Prostate gland (tissue), 2 donors: ENCODE results near the gene WFDC2. TPM values are rescaled to one million over a fixed set of nuclear protein-coding genes. Genes with fewer than 3 reads are reported as not detected.

Experiments used
- DNase-seq: peaks from one replicate; pipeline ENCODE4 v3.0.0-alpha.2; 2019; ENCODE audit warnings: low spot score
- H3K27ac ChIP-seq, 2 donors: fragments of 200-600 bp; sonication (generic); 2 replicates each; pipeline ENCODE4 v1.5.1; 2017 to 2019
- H3K27me3 ChIP-seq: fragments of 200-600 bp; sonication (generic); replicated peaks from 2 replicates; pipeline ENCODE4 v1.5.1; 2019; ENCODE audit not compliant: insufficient read depth
- H3K36me3 ChIP-seq, 2 donors: fragments of 200-600 bp; sonication (generic); 1 replicate in 1 of 2; 2 replicates in 1 of 2; pipeline versions ENCODE4 v1.5.1 to v1.8.1; 2017 to 2019
- H3K4me1 ChIP-seq: fragments of 200-600 bp; sonication (generic); replicated peaks from 2 replicates; pipeline ENCODE4 v1.5.1; 2019
- H3K4me3 ChIP-seq, 2 donors: fragments of 200-600 bp; sonication (generic); 2 replicates each; pipeline ENCODE4 v1.5.1; 2017 to 2019
- H3K9me3 ChIP-seq: fragments of 200-600 bp; sonication (generic); 2 replicates; pipeline ENCODE4 v1.5.1; 2017
- POLR2A ChIP-seq: fragments of 450-650 bp; IDR thresholded peaks from one replicate; pipeline ENCODE4 v1.6.1; 2016; ENCODE audit warnings: antibody characterized with exemption, mild to moderate bottlenecking
- POLR2AphosphoS5 ChIP-seq: sonication (generic); formaldehyde crosslinking; IDR thresholded peaks from one replicate; pipeline ENCODE4 v1.6.1; 2017; ENCODE audit warnings: antibody characterized with exemption
- WGBS: methylation state at CpG from one replicate; pipeline ENCODE4 v1.1.5; 2018; 5-methylcytosine and 5-hydroxymethylcytosine counted together
- intact Hi-C: fragments of 100-400 bp; cut with DNase I; formaldehyde crosslinking; loops from one replicate; pipeline ENCODE4 v1.14.2; 2022
- total RNA-seq, 2 donors: library from RNA; depleted of rRNA; stranded (reverse); fragments of >200 nt; gene quantifications; one replicate each; pipeline ENCODE4 v1.1.0, GENCODE V29; 2016
- TF ChIP-seq, protein P1 (sequence below), 4 experiments: fragments of 200-600 bp in 2 of 4; fragments of 450-650 bp in 2 of 4; sonication (generic) in 2 of 4; IDR thresholded peaks; 1 replicate in 3 of 4; 2 replicates in 1 of 4; pipeline ENCODE4 v1.5.1; 2016 to 2019; ENCODE audit warnings: antibody characterized with exemption in 4 of 4, mild to moderate bottlenecking in 2 of 4, moderate library complexity in 2 of 4

Gene WFDC2
- total RNA-seq, 2 donors from 2014 or later, result 100.0 to 122 TPM

DNA sequence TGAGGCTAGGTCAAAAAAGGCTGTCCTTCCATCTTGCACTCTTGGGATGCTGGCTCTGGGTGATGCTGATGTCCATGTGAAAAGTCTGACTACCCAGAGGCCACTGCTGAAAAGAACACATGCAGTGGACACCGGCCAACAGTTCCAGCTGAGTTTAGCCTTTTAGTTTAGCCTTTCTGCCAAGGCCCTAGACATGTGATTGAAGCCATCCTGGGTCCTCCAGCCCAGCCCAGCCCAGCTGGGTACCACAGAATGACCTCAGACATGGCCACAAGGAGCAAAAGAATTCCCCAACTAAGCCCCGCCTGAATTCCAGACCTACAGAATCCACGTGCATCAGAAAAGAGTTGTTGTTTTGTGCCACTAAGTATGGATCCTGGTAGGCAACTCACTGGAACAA lies 36.2 kb upstream of the WFDC2 start:
- no peaks in the 10 kb centered on the region for H3K36me3 ChIP-seq
- H3K4me3 ChIP-seq, result no peak overlapping the region
- H3K4me1 ChIP-seq, result no peaks in the 10 kb centered on the region
- 64% methylated on average over 3 of the region's 3 CpGs for WGBS
- intact Hi-C loops, result loop anchor here (10.0 kb wide), 1 partner anchor 341 kb away; no protein-coding TSS in a partner anchor
- TF ChIP-seq, protein P1, sequence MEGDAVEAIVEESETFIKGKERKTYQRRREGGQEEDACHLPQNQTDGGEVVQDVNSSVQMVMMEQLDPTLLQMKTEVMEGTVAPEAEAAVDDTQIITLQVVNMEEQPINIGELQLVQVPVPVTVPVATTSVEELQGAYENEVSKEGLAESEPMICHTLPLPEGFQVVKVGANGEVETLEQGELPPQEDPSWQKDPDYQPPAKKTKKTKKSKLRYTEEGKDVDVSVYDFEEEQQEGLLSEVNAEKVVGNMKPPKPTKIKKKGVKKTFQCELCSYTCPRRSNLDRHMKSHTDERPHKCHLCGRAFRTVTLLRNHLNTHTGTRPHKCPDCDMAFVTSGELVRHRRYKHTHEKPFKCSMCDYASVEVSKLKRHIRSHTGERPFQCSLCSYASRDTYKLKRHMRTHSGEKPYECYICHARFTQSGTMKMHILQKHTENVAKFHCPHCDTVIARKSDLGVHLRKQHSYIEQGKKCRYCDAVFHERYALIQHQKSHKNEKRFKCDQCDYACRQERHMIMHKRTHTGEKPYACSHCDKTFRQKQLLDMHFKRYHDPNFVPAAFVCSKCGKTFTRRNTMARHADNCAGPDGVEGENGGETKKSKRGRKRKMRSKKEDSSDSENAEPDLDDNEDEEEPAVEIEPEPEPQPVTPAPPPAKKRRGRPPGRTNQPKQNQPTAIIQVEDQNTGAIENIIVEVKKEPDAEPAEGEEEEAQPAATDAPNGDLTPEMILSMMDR (IDR thresholded peaks at IDR 0.05), result no peak
- TF ChIP-seq POLR2AphosphoS5 (no peak), POLR2A (no peak)
- no peak overlapping the region for H3K27ac ChIP-seq
- no peaks in the 10 kb centered on the region for H3K9me3 ChIP-seq
- DNase-seq, result no peak
- no peaks in the 10 kb centered on the region for H3K27me3 ChIP-seq

DNA sequence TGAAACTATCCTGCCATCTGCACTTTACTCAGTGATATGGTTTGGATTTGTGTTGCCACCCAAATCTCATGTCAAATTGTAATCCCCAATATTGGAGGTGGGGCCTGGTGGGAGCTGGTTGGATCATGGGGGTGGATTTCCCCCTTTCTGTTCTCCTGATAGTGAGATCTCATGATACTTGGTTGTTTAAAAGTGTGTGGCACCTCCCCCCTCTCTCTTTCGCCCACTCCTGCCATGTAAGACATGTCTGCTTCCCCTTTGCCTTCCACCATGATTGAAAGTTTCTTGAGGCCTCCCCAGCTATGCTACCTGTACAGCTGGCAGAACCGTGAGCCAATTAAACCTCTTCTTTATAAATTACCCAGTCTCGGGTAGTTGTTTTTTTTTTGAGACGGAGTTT lies 35.6 kb upstream of the WFDC2 start:
- no peak overlapping the region for H3K4me3 ChIP-seq
- H3K9me3 ChIP-seq, result no peaks in the 10 kb centered on the region
- H3K27me3 ChIP-seq, result no peaks in the 10 kb centered on the region
- H3K27ac ChIP-seq, result no peak overlapping the region
- no peak for DNase-seq
- TF ChIP-seq, protein P1 (IDR thresholded peaks at IDR 0.05), result no peak
- TF ChIP-seq POLR2A (no peak), POLR2AphosphoS5 (no peak)
- no peaks in the 10 kb centered on the region for H3K36me3 ChIP-seq
- WGBS, result 93% methylated on average over 4 of the region's 4 CpGs
- H3K4me1 ChIP-seq, result no peaks in the 10 kb centered on the region
- intact Hi-C loops, result loop anchor here (10.0 kb wide), 1 partner anchor 341 kb away; no protein-coding TSS in a partner anchor

DNA sequence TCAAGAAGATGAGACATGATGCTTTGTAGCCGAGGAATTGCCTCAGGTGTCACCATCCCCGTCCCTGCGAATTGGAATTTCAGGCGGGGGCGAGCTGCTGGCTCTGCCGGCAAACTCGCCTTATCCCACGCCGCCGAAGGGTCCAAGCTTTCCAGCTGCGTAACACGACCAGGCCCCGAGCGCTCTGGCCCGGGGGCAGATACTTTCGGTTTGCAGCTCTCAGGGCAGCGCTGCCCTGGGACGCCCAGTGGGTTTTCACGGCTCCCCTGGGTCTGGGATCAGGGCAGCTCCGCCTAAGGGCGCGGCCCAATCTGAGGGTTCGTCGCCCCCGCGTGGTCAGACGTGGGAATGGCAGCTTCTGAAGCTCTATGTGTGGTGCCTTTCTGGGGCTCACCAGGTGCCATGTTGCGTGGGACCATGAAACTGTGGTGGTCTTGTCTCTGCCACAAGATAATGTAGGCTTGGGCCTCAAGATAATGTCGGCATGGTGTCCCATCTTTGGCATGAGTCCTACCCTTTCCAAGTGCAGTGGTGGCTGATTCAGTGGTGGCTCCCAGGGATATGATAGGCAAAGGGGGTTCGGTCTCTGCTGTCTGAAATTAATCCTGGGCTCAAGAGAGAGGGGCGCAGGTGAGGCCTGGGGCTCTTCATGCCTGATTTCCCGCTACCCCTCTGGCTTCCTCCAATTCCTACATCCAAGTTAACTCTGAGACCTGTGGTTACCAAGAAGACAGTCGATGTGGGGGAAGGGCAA lies 32.6 kb upstream of the WFDC2 start:
- intact Hi-C loops, result loop anchor here (1.0 to 10.0 kb wide), 4 partner anchors 35 to 338 kb away; no protein-coding TSS in a partner anchor
- Histone ChIP-seq H3K9me3 (no peaks in the 10 kb centered on the region), H3K36me3 (no peaks in the 10 kb centered on the region), H3K4me1 (no peaks in the 10 kb centered on the region), H3K27me3 (no peaks in the 10 kb centered on the region), H3K27ac (peak overlapping the region; percentile 48 to 75), H3K4me3 (peak overlapping the region; percentile 38 to 49)
- 10% methylated on average over 32 of the region's 33 CpGs for WGBS
- DNase-seq, result peak; percentile 79
- TF ChIP-seq POLR2A (no peak), POLR2AphosphoS5 (peak; percentile 76)
- TF ChIP-seq, protein P1 (IDR thresholded peaks at IDR 0.05), result peak; percentile 85 to 97 (median 95)

DNA sequence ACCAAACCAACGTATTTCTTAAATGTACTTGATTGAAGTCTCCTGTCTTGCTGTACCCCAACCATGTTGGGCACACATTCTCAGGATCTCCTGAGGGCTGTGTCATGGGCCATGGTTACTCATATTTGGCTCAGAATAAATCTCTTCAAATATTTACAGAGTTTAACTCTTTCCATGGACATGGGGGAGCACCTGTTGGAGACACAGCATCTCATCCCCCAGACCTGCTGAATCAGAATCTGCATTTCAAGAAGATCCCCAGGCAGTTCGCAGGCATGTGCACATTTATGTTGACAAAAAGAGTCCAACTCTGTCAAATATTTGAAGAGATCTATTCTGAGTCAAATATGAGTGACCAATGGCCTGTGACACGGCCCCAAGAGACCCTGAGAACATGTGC lies 29.1 kb upstream of the WFDC2 start:
- no peak for DNase-seq
- H3K4me1 ChIP-seq, result no peaks in the 10 kb centered on the region
- TF ChIP-seq POLR2AphosphoS5, result no peak
- no peak for TF ChIP-seq POLR2A
- TF ChIP-seq, protein P1 (IDR thresholded peaks at IDR 0.05), result no peak
- H3K27me3 ChIP-seq, result no peaks in the 10 kb centered on the region
- no peak overlapping the region for H3K27ac ChIP-seq
- H3K36me3 ChIP-seq, result no peaks in the 10 kb centered on the region
- no peak overlapping the region for H3K4me3 ChIP-seq
- intact Hi-C loops, result no loop called here
- no peaks in the 10 kb centered on the region for H3K9me3 ChIP-seq
- 89% methylated on average over 3 of the region's 3 CpGs for WGBS
